Liver (tissue), 9 donors: ENCODE data around the gene ZNF585A. TPM values are rescaled to one million over a fixed set of nuclear protein-coding genes. Genes with fewer than 3 reads are reported as not detected.
"Not testable (repeated sequence)": the region's sequence is repeated elsewhere in the genome, so short reads cannot be mapped to it uniquely, and the experiment has no call there.

Source experiments
- DNase-seq: peaks from one replicate; pipeline ENCODE4 v3.0.0-alpha.2; 2017; ENCODE audit warnings: low spot score
- H3K27ac ChIP-seq, 2 donors: one replicate each; pipeline ENCODE4 v1.7.0; 2013; ENCODE audit warnings: inconsistent platforms in 2 of 2, low read length in 2 of 2, control low read depth in 1 of 2, low read depth in 1 of 2, mild to moderate bottlenecking in 1 of 2
- H3K27me3 ChIP-seq, 4 donors: one replicate each; pipeline versions ENCODE4 v1.6.1 to v1.7.0; 2013; ENCODE audit warnings: low read length in 3 of 4, inconsistent platforms in 1 of 4, mild to moderate bottlenecking in 1 of 4, moderate library complexity in 1 of 4; ENCODE audit not compliant: control insufficient read depth in 4 of 4, insufficient read depth in 4 of 4
- H3K36me3 ChIP-seq, 4 donors: one replicate each; pipeline versions ENCODE4 v1.6.1 to v1.7.0; 2013; ENCODE audit warnings: low read length in 3 of 4, mild to moderate bottlenecking in 3 of 4, low read depth in 1 of 4, moderate library complexity in 1 of 4; ENCODE audit not compliant: control insufficient read depth in 4 of 4, insufficient read depth in 3 of 4
- H3K4me1 ChIP-seq, 4 donors: one replicate each; pipeline versions ENCODE4 v1.6.1 to v1.7.0; 2013; ENCODE audit warnings: low read length in 3 of 4, mild to moderate bottlenecking in 3 of 4, moderate library complexity in 1 of 4; ENCODE audit not compliant: control insufficient read depth in 4 of 4, insufficient read depth in 4 of 4
- H3K4me3 ChIP-seq, 3 donors: one replicate each; pipeline versions ENCODE4 v1.6.1 to v1.7.0; 2013; ENCODE audit warnings: low read length in 3 of 3, control low read depth in 1 of 3, low read depth in 1 of 3, mild to moderate bottlenecking in 1 of 3
- H3K9ac ChIP-seq, 2 donors: one replicate each; pipeline ENCODE4 v1.7.0; 2013; ENCODE audit warnings: low read length in 2 of 2, mild to moderate bottlenecking in 2 of 2, moderate library complexity in 2 of 2, control low read depth in 1 of 2, low read depth in 1 of 2
- H3K9me3 ChIP-seq, 4 donors: one replicate each; pipeline versions ENCODE4 v1.6.1 to v1.7.0; 2013; ENCODE audit warnings: low read length in 3 of 4; ENCODE audit not compliant: control insufficient read depth in 4 of 4
- EGR1 ChIP-seq, 2 donors: IDR thresholded peaks; 2 replicates each; pipeline ENCODE4 v1.6.1; 2016 to 2018; ENCODE audit warnings: antibody characterized with exemption in 2 of 2, low read depth in 2 of 2
- FOXA1 ChIP-seq: IDR thresholded peaks from 2 replicates; pipeline ENCODE4 v1.6.1; 2016; ENCODE audit warnings: antibody characterized with exemption
- FOXA2 ChIP-seq: IDR thresholded peaks from 2 replicates; pipeline ENCODE4 v1.6.1; 2016; ENCODE audit warnings: antibody characterized with exemption
- GABPA ChIP-seq, 2 donors: IDR thresholded peaks in 1 of 2; conservative IDR thresholded peaks in 1 of 2; 2 replicates each; pipeline ENCODE4 v1.6.1; 2016; ENCODE audit warnings: antibody characterized with exemption in 2 of 2, mild to moderate bottlenecking in 1 of 2, moderate library complexity in 1 of 2
- HNF4A ChIP-seq, 2 donors: conservative IDR thresholded peaks; 2 replicates each; pipeline ENCODE4 v1.6.1; 2016; ENCODE audit warnings: antibody characterized with exemption in 2 of 2, mild to moderate bottlenecking in 2 of 2
- HNF4G ChIP-seq: IDR thresholded peaks from 2 replicates; pipeline ENCODE4 v1.6.1; 2016; ENCODE audit warnings: antibody characterized with exemption
- JUND ChIP-seq, 2 donors: IDR thresholded peaks; 2 replicates each; pipeline ENCODE4 v1.6.1; 2016; ENCODE audit warnings: antibody characterized with exemption in 2 of 2
- NR2F2 ChIP-seq: IDR thresholded peaks from 2 replicates; pipeline ENCODE4 v1.6.1; 2016; ENCODE audit warnings: antibody characterized with exemption
- RAD21 ChIP-seq, 2 donors: IDR thresholded peaks; 2 replicates each; pipeline ENCODE4 v1.6.1; 2016; ENCODE audit warnings: antibody characterized with exemption in 2 of 2, mild to moderate bottlenecking in 2 of 2
- RXRA ChIP-seq, 2 donors: IDR thresholded peaks; 2 replicates each; pipeline ENCODE4 v1.6.1; 2017 to 2018; ENCODE audit warnings: antibody characterized with exemption in 2 of 2, mild to moderate bottlenecking in 1 of 2
- SP1 ChIP-seq: IDR thresholded peaks from 2 replicates; pipeline ENCODE4 v1.6.1; 2018; ENCODE audit warnings: antibody characterized with exemption, mild to moderate bottlenecking
- TAF1 ChIP-seq: conservative IDR thresholded peaks from 2 replicates; pipeline ENCODE4 v1.6.1; 2016; ENCODE audit warnings: antibody characterized with exemption, mild to moderate bottlenecking
- YY1 ChIP-seq: IDR thresholded peaks from 2 replicates; pipeline ENCODE4 v1.6.1; 2016; ENCODE audit warnings: antibody characterized with exemption, mild to moderate bottlenecking
- WGBS: extraction: QIAGEN DNeasy Blood & Tissue Kit; methylation state at CpG from one replicate; pipeline ENCODE4 v1.1.7; 2013; 5-methylcytosine and 5-hydroxymethylcytosine counted together
- polyA plus RNA-seq, 2 donors: library from polyadenylated mRNA; stranded (reverse) in 1 of 2; unstranded in 1 of 2; fragments of 200-250 nt in 1 of 2; fragments of >200 nt in 1 of 2; fragmentation: Nextera tagmentation in 1 of 2; extraction: Ambion mirVana in 1 of 2; gene quantifications; one replicate each; pipeline versions ENCODE4 v1.2.1 to v1.2.3, GENCODE V29; 2013 to 2015
- total RNA-seq, 2 donors: library from RNA; depleted of rRNA; stranded (reverse); fragments of >200 nt; gene quantifications; one replicate each; pipeline ENCODE4 v1.2.3, GENCODE V29; 2014
- TF ChIP-seq, protein P1 (sequence below): IDR thresholded peaks from 2 replicates; pipeline ENCODE4 v1.6.1; 2016; ENCODE audit warnings: antibody characterized with exemption, mild to moderate bottlenecking
- TF ChIP-seq, protein P2 (sequence below): fragments of 150-350 bp; IDR thresholded peaks from 2 replicates; pipeline ENCODE4 v1.5.1; 2017; ENCODE audit warnings: improper control_type of control experiment, low read depth, low read length; ENCODE audit not compliant: missing input control
- TF ChIP-seq, protein P3 (sequence below): IDR thresholded peaks from 2 replicates; pipeline ENCODE4 v1.6.1; 2016; ENCODE audit warnings: antibody characterized with exemption
- TF ChIP-seq, protein P4 (sequence below): IDR thresholded peaks from 2 replicates; pipeline ENCODE4 v1.6.1; 2016; ENCODE audit warnings: antibody characterized with exemption
- TF ChIP-seq, protein P5 (sequence below): IDR thresholded peaks from 2 replicates; pipeline ENCODE4 v1.6.1; 2016; ENCODE audit warnings: antibody characterized with exemption
- donor health status: healthy.
- donor health status: healthy.
- donor health status: healthy.
- donor health status: healthy.
- donor health status: healthy.

ZNF585A gene
- total and polyA plus RNA-seq, 4 donors, result 1.9 to 4.2 (median 3.2) TPM

DNA sequence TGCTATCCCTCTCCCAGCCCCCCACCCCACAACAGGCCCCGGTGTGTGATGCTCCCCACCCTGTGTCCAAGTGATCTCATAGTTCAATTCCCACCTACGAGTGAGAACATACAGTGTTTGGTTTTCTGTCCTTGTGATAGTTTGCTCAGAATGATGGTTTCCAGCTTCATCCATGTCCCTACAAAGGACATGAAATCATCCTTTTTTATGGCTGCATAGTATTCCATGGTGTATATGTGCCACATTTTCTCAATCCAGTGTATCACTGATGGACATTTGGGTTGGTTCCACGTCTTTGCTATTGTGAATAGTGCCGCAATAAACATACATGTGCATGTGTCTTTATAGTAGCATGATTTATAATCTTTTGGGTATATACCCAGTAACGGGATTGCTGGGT is 24.6 kb upstream of the ZNF585A start:
- not testable (repeated sequence) for H3K27ac ChIP-seq, H3K9ac ChIP-seq, H3K27me3 ChIP-seq, H3K4me3 ChIP-seq, DNase-seq, H3K4me1 ChIP-seq
- WGBS, result 90% methylated on average over 5 of the region's 5 CpGs
- Histone ChIP-seq H3K36me3 (peaks cover 5 to 35% (median 23%) of the 10 kb centered on the region in 4 donors), H3K9me3 (peaks cover 6 to 37% (median 14%) of the 10 kb centered on the region in 4 donors)

DNA sequence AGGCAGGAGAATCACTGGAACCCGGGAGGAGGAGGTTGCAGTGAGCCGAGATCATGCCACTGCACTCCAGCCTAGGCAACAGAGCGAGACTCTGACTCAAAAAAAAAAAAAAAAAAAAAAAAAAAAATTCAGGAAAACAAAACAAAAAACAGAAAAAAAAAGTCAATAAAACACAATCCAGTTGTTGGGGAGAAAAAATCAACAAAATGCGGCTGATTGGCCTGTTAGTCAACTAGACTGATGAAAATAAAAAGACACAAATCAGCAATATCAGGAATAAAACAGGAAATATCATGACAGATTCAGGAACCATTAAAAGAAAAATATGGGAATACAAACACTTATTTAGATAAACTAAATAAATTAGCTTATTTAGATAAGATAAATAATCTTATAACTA is 22.8 kb upstream of the ZNF585A start:
- H3K27ac ChIP-seq, H3K4me3 ChIP-seq, H3K27me3 ChIP-seq, DNase-seq, H3K9ac ChIP-seq, H3K4me1 ChIP-seq: not testable (repeated sequence)
- Histone ChIP-seq H3K36me3 (peaks cover 10 to 34% (median 22%) of the 10 kb centered on the region in 4 donors), H3K9me3 (peaks cover 6 to 40% (median 22%) of the 10 kb centered on the region in 4 donors)
- WGBS, result 96% methylated on average over 4 of the region's 4 CpGs

DNA sequence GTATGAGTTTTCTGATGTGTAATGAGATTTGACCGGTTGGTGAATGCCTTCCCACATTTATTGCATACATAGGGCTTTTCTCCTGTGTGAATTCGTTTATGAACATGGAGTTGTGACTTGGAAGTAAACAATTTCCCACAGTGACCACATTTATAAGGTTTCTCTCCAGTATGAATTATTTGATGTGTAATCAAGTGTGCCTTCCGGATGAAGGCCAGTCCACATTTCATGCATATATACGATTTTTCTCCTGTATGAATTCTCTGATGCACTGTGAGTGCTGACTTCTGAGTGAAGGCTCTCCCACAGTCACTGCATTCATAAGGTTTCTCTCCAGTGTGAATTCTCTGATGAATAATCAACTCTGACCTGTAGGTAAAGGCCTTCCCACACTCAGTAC is 13.6 kb upstream of the ZNF585A start:
- Histone ChIP-seq H3K36me3 (peaks cover 2 to 37% (median 34%) of the 10 kb centered on the region in 4 donors), H3K9me3 (peaks cover 36 to 75% (median 61%) of the 10 kb centered on the region in 4 donors)

DNA sequence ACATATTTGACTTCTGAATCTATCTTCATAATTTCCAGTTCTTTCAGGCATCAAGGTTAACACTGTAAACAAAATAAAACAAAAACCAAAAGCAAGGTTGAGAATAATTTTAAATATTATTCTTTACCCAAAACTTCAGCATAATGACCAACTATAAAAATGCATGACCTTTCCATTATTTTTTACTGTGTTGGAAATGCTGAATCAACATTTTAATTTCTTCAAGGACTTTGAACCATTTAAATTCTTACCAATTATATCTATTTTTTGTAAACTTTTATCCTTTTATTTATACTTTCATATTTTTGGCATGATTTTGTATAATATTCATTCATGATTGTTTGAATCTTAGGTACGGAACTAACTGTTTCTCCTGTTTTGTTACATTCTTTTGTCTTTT is 6.9 kb downstream of the ZNF585A start:
- Histone ChIP-seq H3K9me3 (peaks cover 24 to 72% (median 35%) of the 10 kb centered on the region in 4 donors), H3K9ac (no peak overlapping the region), H3K4me1 (no peaks in the 10 kb centered on the region), H3K36me3 (peaks cover 10 to 69% (median 62%) of the 10 kb centered on the region in 4 donors), H3K4me3 (peak overlapping the region in 1 of 3 donors; percentile 59), H3K27ac (no peak overlapping the region), H3K27me3 (no peaks in the 10 kb centered on the region)
- WGBS, result 99% methylated on average over 1 of the region's 1 CpG
- TF ChIP-seq, protein P1, sequence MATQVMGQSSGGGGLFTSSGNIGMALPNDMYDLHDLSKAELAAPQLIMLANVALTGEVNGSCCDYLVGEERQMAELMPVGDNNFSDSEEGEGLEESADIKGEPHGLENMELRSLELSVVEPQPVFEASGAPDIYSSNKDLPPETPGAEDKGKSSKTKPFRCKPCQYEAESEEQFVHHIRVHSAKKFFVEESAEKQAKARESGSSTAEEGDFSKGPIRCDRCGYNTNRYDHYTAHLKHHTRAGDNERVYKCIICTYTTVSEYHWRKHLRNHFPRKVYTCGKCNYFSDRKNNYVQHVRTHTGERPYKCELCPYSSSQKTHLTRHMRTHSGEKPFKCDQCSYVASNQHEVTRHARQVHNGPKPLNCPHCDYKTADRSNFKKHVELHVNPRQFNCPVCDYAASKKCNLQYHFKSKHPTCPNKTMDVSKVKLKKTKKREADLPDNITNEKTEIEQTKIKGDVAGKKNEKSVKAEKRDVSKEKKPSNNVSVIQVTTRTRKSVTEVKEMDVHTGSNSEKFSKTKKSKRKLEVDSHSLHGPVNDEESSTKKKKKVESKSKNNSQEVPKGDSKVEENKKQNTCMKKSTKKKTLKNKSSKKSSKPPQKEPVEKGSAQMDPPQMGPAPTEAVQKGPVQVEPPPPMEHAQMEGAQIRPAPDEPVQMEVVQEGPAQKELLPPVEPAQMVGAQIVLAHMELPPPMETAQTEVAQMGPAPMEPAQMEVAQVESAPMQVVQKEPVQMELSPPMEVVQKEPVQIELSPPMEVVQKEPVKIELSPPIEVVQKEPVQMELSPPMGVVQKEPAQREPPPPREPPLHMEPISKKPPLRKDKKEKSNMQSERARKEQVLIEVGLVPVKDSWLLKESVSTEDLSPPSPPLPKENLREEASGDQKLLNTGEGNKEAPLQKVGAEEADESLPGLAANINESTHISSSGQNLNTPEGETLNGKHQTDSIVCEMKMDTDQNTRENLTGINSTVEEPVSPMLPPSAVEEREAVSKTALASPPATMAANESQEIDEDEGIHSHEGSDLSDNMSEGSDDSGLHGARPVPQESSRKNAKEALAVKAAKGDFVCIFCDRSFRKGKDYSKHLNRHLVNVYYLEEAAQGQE, result no peak
- TF ChIP-seq JUND (IDR thresholded peaks at IDR 0.05), result no peak
- TF ChIP-seq, protein P2, sequence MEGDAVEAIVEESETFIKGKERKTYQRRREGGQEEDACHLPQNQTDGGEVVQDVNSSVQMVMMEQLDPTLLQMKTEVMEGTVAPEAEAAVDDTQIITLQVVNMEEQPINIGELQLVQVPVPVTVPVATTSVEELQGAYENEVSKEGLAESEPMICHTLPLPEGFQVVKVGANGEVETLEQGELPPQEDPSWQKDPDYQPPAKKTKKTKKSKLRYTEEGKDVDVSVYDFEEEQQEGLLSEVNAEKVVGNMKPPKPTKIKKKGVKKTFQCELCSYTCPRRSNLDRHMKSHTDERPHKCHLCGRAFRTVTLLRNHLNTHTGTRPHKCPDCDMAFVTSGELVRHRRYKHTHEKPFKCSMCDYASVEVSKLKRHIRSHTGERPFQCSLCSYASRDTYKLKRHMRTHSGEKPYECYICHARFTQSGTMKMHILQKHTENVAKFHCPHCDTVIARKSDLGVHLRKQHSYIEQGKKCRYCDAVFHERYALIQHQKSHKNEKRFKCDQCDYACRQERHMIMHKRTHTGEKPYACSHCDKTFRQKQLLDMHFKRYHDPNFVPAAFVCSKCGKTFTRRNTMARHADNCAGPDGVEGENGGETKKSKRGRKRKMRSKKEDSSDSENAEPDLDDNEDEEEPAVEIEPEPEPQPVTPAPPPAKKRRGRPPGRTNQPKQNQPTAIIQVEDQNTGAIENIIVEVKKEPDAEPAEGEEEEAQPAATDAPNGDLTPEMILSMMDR, result no peak
- TF ChIP-seq HNF4G, result no peak
- TF ChIP-seq, protein P3, sequence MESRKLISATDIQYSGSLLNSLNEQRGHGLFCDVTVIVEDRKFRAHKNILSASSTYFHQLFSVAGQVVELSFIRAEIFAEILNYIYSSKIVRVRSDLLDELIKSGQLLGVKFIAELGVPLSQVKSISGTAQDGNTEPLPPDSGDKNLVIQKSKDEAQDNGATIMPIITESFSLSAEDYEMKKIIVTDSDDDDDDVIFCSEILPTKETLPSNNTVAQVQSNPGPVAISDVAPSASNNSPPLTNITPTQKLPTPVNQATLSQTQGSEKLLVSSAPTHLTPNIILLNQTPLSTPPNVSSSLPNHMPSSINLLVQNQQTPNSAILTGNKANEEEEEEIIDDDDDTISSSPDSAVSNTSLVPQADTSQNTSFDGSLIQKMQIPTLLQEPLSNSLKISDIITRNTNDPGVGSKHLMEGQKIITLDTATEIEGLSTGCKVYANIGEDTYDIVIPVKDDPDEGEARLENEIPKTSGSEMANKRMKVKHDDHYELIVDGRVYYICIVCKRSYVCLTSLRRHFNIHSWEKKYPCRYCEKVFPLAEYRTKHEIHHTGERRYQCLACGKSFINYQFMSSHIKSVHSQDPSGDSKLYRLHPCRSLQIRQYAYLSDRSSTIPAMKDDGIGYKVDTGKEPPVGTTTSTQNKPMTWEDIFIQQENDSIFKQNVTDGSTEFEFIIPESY, result no peak
- no peak for TF ChIP-seq EGR1 (IDR thresholded peaks at IDR 0.05; ENCODE audit: low read depth in 2 of 2)
- TF ChIP-seq NR2F2, result no peak
- TF ChIP-seq GABPA (IDR thresholded peaks at IDR 0.05 in 1 of 2, conservative IDR thresholded peaks at IDR 0.05 in 1 of 2), result no peak
- TF ChIP-seq HNF4A (conservative IDR thresholded peaks at IDR 0.05), result no peak
- TF ChIP-seq FOXA1, result no peak
- TF ChIP-seq SP1, result no peak
- TF ChIP-seq TAF1, result no peak
- no peak for TF ChIP-seq FOXA2
- TF ChIP-seq, protein P4, sequence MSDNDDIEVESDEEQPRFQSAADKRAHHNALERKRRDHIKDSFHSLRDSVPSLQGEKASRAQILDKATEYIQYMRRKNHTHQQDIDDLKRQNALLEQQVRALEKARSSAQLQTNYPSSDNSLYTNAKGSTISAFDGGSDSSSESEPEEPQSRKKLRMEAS, result no peak
- no peak for TF ChIP-seq RAD21 (IDR thresholded peaks at IDR 0.05)
- no peak for TF ChIP-seq YY1
- TF ChIP-seq RXRA (IDR thresholded peaks at IDR 0.05), result no peak
- TF ChIP-seq, protein P5, sequence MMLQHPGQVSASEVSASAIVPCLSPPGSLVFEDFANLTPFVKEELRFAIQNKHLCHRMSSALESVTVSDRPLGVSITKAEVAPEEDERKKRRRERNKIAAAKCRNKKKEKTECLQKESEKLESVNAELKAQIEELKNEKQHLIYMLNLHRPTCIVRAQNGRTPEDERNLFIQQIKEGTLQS, result no peak
- no peak for DNase-seq

More for the DNA sequence above, 13.6 kb upstream of the ZNF585A start:
- H3K4me3 ChIP-seq, result peak overlapping the region in 2 of 3 donors; percentile 26 to 50
- H3K27ac ChIP-seq, H3K4me1 ChIP-seq, H3K9ac ChIP-seq, H3K27me3 ChIP-seq, DNase-seq: not testable (repeated sequence)
- 96% methylated on average over 4 of the region's 4 CpGs for WGBS
